OCI-LY7 (cell line): Measurements from ENCODE around the gene UBE2S. TPM values are rescaled to one million over a fixed set of nuclear protein-coding genes. Genes with fewer than 3 reads are reported as not detected.

ENCODE experiments used
- BruUV-seq: library from RNA; stranded (reverse); fragments of 400-500 nt; replicated peaks from 2 replicates; lab custom pipeline; 2021; lab: Mats Ljungman, UMichigan
- CTCF ChIA-PET: fragments of 300-600 bp; sonication (Branson Sonifier 250); formaldehyde crosslinking; loops from one replicate; lab custom pipeline; 2022; ENCODE audit warnings: antibody characterized with exemption; ENCODE audit not compliant: unreplicated experiment; lab: Charles Lee
- POLR2A ChIA-PET: fragments of 300-600 bp; sonication (Branson Sonifier 250); formaldehyde crosslinking; loops from one replicate; lab custom pipeline; 2022; ENCODE audit warnings: antibody characterized with exemption; lab: Charles Lee
- DNase-seq: peaks from one replicate; pipeline ENCODE4 v3.0.0-alpha.2; 2015; ENCODE audit warnings: low spot score
- H2AFZ ChIP-seq: fragments of 200-600 bp; sonication (generic), shearing (Covaris generic); 2 replicates; pipeline ENCODE4 v1.6.1; 2014; ENCODE audit warnings: mild to moderate bottlenecking, antibody characterized with exemption, low read length, moderate library complexity
- H3K27ac ChIP-seq: fragments of 200-600 bp; sonication (generic); 2 replicates; pipeline ENCODE4 v1.5.1; 2014; ENCODE audit warnings: mixed run types, low read depth, mild to moderate bottlenecking, moderate library complexity, low read length, inconsistent platforms; ENCODE audit not compliant: poor library complexity, severe bottlenecking
- H3K36me3 ChIP-seq: fragments of 200-600 bp; sonication (generic); 2 replicates; pipeline ENCODE4 v1.6.1; 2014; ENCODE audit warnings: mild to moderate bottlenecking, antibody characterized with exemption, low read length, moderate library complexity, mixed read lengths; ENCODE audit not compliant: insufficient read depth
- H3K4me1 ChIP-seq: fragments of 200-600 bp; sonication (generic); 2 replicates; pipeline ENCODE4 v1.5.1; 2014; ENCODE audit warnings: mild to moderate bottlenecking, low read length; ENCODE audit not compliant: insufficient read depth, poor library complexity, severe bottlenecking
- H3K4me2 ChIP-seq: fragments of 200-600 bp; sonication (generic); 2 replicates; pipeline ENCODE4 v1.6.1; 2014; ENCODE audit warnings: mild to moderate bottlenecking, low read length
- H3K4me3 ChIP-seq: fragments of 200-600 bp; sonication (generic); 2 replicates; pipeline ENCODE4 v1.5.1; 2014; ENCODE audit warnings: mild to moderate bottlenecking, low read depth, low read length; ENCODE audit not compliant: poor library complexity, severe bottlenecking
- H3K79me2 ChIP-seq: fragments of 200-600 bp; sonication (generic); 2 replicates; pipeline ENCODE4 v1.6.1; 2016; ENCODE audit warnings: low read depth, mild to moderate bottlenecking, low read length, moderate library complexity, mixed read lengths; ENCODE audit not compliant: insufficient read depth
- H3K9me2 ChIP-seq: fragments of 200-600 bp; sonication (generic); 2 replicates; pipeline ENCODE4 v1.6.1; 2016; ENCODE audit warnings: mild to moderate bottlenecking, low read length, mixed read lengths; ENCODE audit not compliant: insufficient read depth
- H3K9me3 ChIP-seq: fragments of 200-600 bp; sonication (generic); 2 replicates; pipeline ENCODE4 v1.6.1; 2014; ENCODE audit warnings: mild to moderate bottlenecking, mixed run types, low read length, mixed read lengths
- H4K20me1 ChIP-seq: fragments of 200-600 bp; sonication (generic); 2 replicates; pipeline ENCODE4 v1.6.1; 2014; ENCODE audit warnings: mild to moderate bottlenecking, antibody characterized with exemption, low read length, moderate library complexity, mixed read lengths; ENCODE audit not compliant: insufficient read depth
- CTCF ChIP-seq: fragments of 200-600 bp; sonication (generic); conservative IDR thresholded peaks from 2 replicates; pipeline ENCODE4 v1.5.1; 2014; ENCODE audit warnings: mild to moderate bottlenecking, antibody characterized with exemption, low read length, moderate library complexity, mixed read lengths
- EZH2phosphoT487 ChIP-seq: fragments of 200-600 bp; sonication (generic); IDR thresholded peaks from 2 replicates; pipeline ENCODE4 v1.6.1; 2018; ENCODE audit warnings: low read depth, borderline replicate concordance, mild to moderate bottlenecking, mixed run types, antibody characterized with exemption, low read length, moderate library complexity, mixed read lengths
- intact Hi-C: fragments of 100-400 bp; cut with micrococcal nuclease; formaldehyde crosslinking; loops from one replicate; pipeline ENCODE4 v1.10.0; 2022; ENCODE audit not compliant: unreplicated experiment
- total RNA-seq, 2 experiments: library from RNA; depleted of rRNA in 1 of 2; stranded (reverse); fragments of >200 nt in 1 of 2; shearing (Covaris generic) in 1 of 2; gene quantifications; 2 replicates each; pipeline ENCODE4 v1.2.3, GENCODE V29; 2014 to 2022

The UBE2S gene
- total RNA-seq, 2 experiments from 2014 or later, result 285 to 682 TPM

- Histone ChIP-seq H3K36me3 (peaks cover 35% of the 10 kb centered on the region), H3K4me2 (no peak overlapping the region), H3K9me2 (no peaks in the 10 kb centered on the region), H4K20me1 (peaks cover 6% of the 10 kb centered on the region), H3K4me3 (no peak overlapping the region), H3K4me1 (peaks cover 18% of the 10 kb centered on the region), H3K9me3 (no peaks in the 10 kb centered on the region), H2AFZ (no peak overlapping the region), H3K27ac (no peak overlapping the region), H3K79me2 (peaks cover 9% of the 10 kb centered on the region)
- ChIA-PET POLR2A (interaction anchor here (0.7 kb wide), 1 partner anchor 138 kb away, joined by 3 read pairs; no protein-coding TSS in a partner anchor), CTCF (no interaction called here)
- DNase-seq, result no peak
- intact Hi-C loops, result no loop called here
- no peak for TF ChIP-seq CTCF
- no peak for TF ChIP-seq EZH2phosphoT487
- BruUV-seq, result no TSS peak
These were observed 14.5 kb downstream of the UBE2S start for GRCh38 chr19:55392820-55393761.

GRCh38 chr19:55391702-55392615 is 15.6 kb downstream of the UBE2S start:
- Histone ChIP-seq H3K27ac (peak overlapping the region; percentile 1), H3K79me2 (peaks cover 20% of the 10 kb centered on the region), H3K36me3 (peaks cover 46% of the 10 kb centered on the region), H2AFZ (no peak overlapping the region), H4K20me1 (peaks cover 18% of the 10 kb centered on the region), H3K9me3 (no peaks in the 10 kb centered on the region), H3K4me2 (no peak overlapping the region), H3K9me2 (no peaks in the 10 kb centered on the region), H3K4me1 (peaks cover 30% of the 10 kb centered on the region), H3K4me3 (no peak overlapping the region)
- CTCF ChIA-PET, result no interaction called here
- DNase-seq, result no peak
- no TSS peak for BruUV-seq
- intact Hi-C loops, result no loop called here
- TF ChIP-seq CTCF (no peak), EZH2phosphoT487 (no peak)
- POLR2A ChIA-PET, result interaction anchor here (0.9 kb wide), 1 partner anchor 10 kb away, joined by 3 read pairs; no protein-coding TSS in a partner anchor
